ENCODE measurements around the gene OR1I1.
"Not testable (repeated sequence)": the region's sequence is repeated elsewhere in the genome, so short reads cannot be mapped to it uniquely, and the experiment has no call there.

OR1I1 gene, protein sequence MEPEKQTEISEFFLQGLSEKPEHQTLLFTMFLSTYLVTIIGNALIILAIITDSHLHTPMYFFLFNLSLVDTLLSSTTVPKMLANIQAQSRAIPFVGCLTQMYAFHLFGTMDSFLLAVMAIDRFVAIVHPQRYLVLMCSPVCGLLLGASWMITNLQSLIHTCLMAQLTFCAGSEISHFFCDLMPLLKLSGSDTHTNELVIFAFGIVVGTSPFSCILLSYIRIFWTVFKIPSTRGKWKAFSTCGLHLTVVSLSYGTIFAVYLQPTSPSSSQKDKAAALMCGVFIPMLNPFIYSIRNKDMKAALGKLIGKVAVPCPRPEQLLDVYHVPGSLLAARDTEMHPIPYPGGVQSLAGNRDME

DNA sequence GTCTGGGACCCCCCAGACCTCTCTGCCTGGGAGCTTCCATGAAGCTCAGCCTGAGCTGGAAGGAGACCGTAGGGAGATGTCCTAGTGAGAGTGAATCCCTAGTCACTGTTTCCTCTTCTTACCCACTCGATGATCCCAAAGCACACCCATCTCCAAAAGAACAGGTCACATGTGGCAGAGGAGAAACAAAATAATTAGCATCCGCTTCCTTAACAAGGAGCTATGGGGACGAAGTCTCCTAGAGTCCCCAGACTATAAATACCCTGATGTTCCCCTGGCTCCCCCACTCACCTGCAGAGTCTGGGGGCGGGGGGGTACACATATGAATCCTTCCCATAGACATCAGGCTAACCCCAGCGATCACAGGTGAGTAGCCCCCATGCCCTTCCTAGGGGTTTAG, at the start of gene OR1I1:
Gene OR1I1 (plus strand): TSS at position 301 of the 400 bp plus-strand sequence. CDS start 4,855 bp downstream, outside the sequence.
- no peak for DNase-seq

DNA sequence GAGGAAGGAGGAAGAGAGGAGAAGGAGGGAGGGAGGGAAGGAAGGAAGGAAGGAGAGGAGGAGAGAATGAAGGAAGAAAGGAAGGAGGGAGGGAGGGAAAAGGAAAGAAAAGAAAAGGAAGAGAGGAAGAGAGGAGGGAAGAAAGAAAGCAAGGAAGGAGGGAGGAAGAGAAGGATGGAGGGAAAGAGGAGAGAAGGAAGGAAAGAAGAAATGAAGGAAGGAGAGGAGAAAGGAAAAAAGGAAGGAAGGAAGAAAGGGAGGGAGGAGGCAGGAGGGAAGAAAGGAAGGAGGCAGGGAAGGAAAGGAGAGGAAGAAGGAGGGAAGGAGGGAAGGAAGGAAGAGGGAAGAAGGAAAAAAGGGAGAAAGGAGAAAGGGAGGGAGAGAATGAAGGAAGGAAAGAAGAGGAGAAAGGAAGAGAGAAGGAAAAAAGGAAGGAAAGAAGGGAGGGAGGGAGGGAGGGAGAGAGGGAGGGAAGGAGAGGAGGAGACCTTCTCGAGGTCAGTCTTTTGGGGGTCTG, 46.2 kb upstream of the OR1I1 start:
- no peak for DNase-seq

DNA sequence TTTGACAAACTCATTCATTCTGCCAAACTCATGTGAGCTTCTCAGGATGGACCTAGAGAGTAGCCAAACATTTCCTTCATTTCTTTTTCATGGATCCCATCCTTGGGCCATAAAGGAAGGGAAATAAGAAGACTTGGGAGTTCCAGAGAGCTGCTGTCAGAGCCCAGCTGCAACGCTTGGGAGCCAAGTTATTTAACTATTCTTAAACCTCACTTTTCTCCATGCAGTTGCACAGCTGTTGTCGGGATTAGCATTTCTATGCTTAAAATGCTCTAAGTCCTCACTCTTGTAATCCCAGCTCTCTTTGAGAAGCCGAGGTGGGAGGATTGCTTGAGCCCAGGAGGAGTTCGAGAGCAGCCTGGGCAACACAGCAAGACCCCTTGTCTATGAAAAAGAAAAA, 44.4 kb upstream of the OR1I1 start:
- DNase-seq: no peak

DNA sequence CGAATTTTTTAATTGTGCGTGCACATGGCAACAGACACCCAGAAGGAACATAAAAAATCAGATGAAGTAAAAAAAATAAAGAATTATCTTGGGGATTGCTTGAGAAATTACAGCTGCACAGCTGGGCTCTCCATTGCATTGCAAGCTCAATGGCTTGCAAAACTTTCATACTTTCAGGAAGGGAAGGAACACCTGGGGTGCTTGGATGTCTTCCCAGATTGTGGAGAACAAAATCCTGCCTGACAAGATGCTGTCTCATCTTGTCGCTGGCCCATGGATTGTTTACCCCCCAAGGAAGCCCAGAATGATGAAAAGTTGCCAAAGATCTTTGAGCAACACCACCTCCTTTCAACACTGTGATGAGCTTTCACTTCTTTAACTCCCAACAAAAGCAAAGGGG, 43.7 kb upstream of the OR1I1 start:
- DNase-seq: no peak

DNA sequence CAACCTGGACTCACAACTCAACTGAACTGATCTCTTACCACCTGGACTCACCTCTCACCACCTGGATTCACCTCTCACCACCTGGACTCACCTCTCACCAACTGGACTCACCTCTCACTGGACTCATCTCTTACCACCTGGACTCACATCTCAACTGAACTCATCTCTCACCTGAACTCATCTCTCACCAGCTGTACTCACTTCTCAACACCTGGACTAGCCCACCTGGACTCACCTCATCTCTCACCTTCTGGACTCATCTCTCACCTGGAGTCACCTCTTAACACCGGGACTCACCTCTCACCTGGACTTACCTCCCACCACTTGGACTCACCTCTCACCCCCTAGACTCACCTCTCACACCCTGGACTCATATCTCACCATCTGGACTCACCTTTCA, 40.0 kb upstream of the OR1I1 start:
- DNase-seq: no peak

DNA sequence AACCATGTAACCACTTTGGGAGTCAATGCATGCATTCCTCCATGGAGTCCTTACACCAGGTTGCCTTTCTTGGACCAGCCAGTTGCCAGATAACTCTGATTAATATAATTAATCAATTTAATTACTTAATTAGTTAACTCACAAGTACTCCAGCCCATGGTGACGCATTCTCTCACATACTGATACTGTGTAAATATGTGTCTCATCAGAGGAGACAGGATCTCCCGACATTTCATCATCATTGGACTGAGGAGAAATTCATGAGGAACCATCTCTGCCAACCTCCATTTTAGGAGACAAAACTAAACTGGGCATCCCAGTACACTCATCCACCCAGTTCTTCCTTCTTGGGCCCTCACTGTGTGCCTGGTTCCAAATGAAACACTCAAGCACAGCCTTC, 39.2 kb upstream of the OR1I1 start:
- DNase-seq: no peak

DNA sequence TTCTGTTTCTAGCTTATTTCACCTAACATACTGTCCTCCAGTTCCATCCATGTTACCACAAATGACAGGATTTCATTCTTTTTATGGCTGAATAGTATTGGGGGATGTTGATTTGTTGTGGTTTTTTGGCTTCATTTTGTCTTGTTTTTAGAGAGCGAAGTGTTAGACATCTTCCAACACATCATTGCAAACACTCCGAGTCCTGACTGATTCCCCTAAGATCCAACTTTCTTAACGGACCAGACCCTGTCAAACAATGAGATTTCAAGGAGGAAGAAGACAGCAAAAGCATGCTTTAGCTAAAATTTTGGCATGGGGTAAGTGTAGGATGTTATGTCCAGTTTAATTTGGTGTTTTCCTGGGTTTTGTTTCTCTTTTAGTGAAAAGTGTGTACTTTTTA, 36.5 kb upstream of the OR1I1 start:
- no peak for DNase-seq

GRCh38 chr19:15047680-15048079, 34.3 kb upstream of the OR1I1 start:
- DNase-seq: no peak

DNA sequence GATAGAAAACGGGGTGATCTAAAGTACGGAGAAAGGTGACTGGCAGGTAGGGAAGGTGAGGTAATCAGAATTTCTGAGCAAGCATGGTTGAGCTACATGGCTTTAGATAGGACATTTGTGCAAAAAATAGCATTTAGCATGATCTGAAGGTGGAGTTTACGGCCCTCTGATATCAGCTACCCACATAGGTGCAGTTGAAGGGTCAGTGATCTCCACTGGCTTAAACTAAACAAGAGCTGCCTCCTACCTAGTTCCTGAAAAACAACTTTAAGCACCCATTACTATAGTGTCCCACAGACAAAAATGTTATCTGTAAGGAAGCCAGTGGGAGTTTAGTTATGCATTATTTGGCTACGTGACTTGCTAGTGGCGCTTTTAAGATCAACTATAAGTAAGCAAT, 33.9 kb upstream of the OR1I1 start:
- DNase-seq: no peak

- no peak for DNase-seq
These were observed 33.0 kb upstream of the OR1I1 start, which contains the start of gene CASP14 for GRCh38 chr19:15048885-15049541. TSS of gene CASP14 (plus strand) at chr19:15049480. CDS start at chr19:15052252, 2,772 bp downstream.

- DNase-seq: no peak
These were observed 31.4 kb upstream of the OR1I1 start for GRCh38 chr19:15050639-15051038.

- no peak for DNase-seq
These were observed 20.0 kb upstream of the OR1I1 start for GRCh38 chr19:15062036-15062435.

DNA sequence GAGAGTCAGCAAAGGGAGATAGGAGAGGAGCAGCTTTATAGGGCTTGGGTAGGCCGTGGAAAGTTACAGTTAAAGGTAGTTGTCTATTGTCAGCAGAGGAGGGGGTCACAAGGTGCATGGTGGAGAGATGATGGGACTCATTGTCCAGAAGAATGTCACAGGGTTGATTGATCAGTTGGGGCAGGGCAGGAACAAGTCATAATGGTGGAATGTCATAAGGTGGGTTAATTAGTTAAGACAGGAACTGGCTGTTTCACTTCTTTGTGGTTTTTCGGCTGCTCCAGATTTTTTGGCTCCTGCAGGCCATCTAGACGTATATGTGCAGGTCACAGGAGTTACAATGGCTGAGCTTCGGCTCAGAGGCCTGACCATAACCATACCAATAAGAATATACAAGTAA, 11.6 kb upstream of the OR1I1 start:
- not testable (repeated sequence) for DNase-seq

GRCh38 chr19:15072930-15073647, 8.9 kb upstream of the OR1I1 start:
- no peak for DNase-seq

- DNase-seq: no peak
These were observed 7.6 kb upstream of the OR1I1 start for GRCh38 chr19:15074371-15074770.

GRCh38 chr19:15075806-15076205, 6.2 kb upstream of the OR1I1 start:
- no peak for DNase-seq

- DNase-seq: not testable (repeated sequence)
These were observed 2.0 kb upstream of the OR1I1 start for GRCh38 chr19:15080002-15080401.

- no peak for DNase-seq
These were observed 5.2 kb downstream of the OR1I1 start for GRCh38 chr19:15087182-15087581.

DNA sequence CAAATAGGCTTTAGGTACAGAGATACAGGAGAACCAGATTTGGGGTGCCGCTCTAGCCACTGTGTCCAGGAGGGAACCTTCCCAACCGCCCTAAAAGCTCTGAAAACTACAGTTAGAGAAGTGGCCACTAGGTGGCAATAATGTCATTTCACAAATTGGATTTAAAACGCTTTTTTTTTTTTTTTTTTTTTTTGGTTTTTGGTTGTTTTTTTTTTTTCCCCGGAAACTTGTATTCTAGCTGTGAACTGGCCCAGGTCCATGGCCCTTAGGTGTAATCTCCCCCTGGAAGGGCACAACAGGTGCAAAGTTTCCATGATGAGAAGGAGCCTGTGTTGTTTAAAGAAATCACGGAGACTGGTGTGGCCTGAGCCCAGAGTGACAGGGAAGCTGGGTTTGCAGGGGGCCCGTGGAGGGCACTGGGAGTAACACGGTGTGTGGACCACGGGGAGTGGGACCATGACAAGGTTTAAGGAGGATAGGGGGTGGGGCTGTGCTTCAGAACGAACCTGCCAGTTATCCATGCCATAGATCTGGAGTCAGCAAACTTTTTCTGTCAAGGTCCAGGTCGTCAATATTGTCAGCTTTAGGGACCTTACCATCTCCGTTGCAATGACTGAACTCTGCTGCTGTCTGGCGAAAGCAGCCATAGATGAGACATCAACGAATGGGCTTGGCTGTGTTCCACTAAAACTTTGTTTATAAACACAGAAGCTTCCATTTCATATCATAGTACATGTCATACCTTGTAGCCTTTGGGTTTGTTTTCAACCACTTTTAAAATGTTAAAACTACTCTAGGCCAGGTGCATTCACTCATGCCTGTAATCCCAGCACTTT, 10.1 kb downstream of the OR1I1 start:
- no peak for DNase-seq

- no peak for DNase-seq
These were observed 11.0 kb downstream of the OR1I1 start for GRCh38 chr19:15093001-15093400.

- DNase-seq: no peak
These were observed 14.2 kb downstream of the OR1I1 start for GRCh38 chr19:15096223-15096622.

DNA sequence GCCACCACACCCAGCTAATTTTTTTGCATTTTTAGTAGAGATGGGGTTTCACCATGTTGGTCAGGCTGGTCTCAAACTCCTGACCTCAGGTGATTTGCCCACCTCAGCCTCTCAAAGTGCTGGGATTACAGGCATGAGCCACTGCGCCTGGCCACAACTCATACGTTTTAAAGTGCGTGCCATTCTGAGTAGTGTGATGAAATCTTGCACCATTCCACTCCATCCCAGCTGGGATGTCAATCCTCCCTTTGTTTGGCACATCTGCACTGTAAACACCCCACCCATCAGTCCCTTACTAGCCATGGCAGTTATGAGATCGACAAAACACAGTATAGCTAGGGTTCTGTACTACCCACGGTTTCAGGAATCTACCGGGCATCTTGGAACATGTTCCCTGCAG, 16.0 kb downstream of the OR1I1 start:
- DNase-seq: not testable (repeated sequence)

GRCh38 chr19:15098460-15098859, 16.4 kb downstream of the OR1I1 start:
- no peak for DNase-seq
